HL-60 (cell line): ENCODE results near the gene ZSWIM8.

Experiments used
- DNase-seq, 2 experiments: peaks; one replicate each; pipeline ENCODE4 v3.0.0-alpha.2; 2010 to 2020; ENCODE audit warnings: low read depth in 1 of 2, low spot score in 1 of 2
- H3K27ac ChIP-seq: fragments of 250-450 bp; sonication (Bioruptor Pico); replicated peaks from 2 replicates; pipeline ENCODE4 v1.5.1; 2020; ENCODE audit warnings: mild to moderate bottlenecking, moderate library complexity
- H3K27me3 ChIP-seq: fragments of 250-450 bp; sonication (Bioruptor Pico); 2 replicates; pipeline ENCODE4 v1.5.1; 2021; ENCODE audit warnings: mild to moderate bottlenecking, moderate library complexity; ENCODE audit not compliant: insufficient read depth, poor library complexity, severe bottlenecking
- H3K4me3 ChIP-seq: replicated peaks from 2 replicates; pipeline ENCODE4 v1.5.1; 2011; ENCODE audit warnings: mild to moderate bottlenecking, control low read depth, low read length; ENCODE audit not compliant: insufficient read depth
- CTCF ChIP-seq: IDR thresholded peaks from one replicate; pipeline ENCODE4 v1.5.1; 2011; ENCODE audit warnings: low read length, control low read depth, inconsistent platforms; ENCODE audit not compliant: insufficient read depth
- GABPA ChIP-seq: IDR thresholded peaks from 2 replicates; pipeline ENCODE4 v1.6.1; 2012; ENCODE audit warnings: low read depth
- POLR2AphosphoS5 ChIP-seq: IDR thresholded peaks from 2 replicates; pipeline ENCODE4 v1.6.1; 2012; ENCODE audit warnings: low read depth
- REST ChIP-seq: IDR thresholded peaks from 2 replicates; pipeline ENCODE4 v1.6.1; 2012; ENCODE audit warnings: low read depth; ENCODE audit not compliant: insufficient replicate concordance
- SPI1 ChIP-seq: IDR thresholded peaks from 2 replicates; pipeline ENCODE4 v1.6.1; 2012; ENCODE audit warnings: low read depth, mild to moderate bottlenecking, borderline replicate concordance

ZSWIM8 gene

GRCh38 chr10:73750819-73751218 lies 34.6 kb upstream of the ZSWIM8 start:
- Histone ChIP-seq H3K4me3 (no peak overlapping the region), H3K27ac (no peak overlapping the region), H3K27me3 (no peaks in the 10 kb centered on the region)
- DNase-seq = no peak
- TF ChIP-seq REST (no peak), POLR2AphosphoS5 (no peak), SPI1 (no peak), CTCF (no peak), GABPA (no peak)

- TF ChIP-seq SPI1 (no peak), REST (no peak), POLR2AphosphoS5 (no peak), CTCF (no peak), GABPA (no peak)
- no peaks in the 10 kb centered on the region for H3K27me3 ChIP-seq
- DNase-seq = no peak
- H3K4me3 ChIP-seq = no peak overlapping the region
- H3K27ac ChIP-seq = no peak overlapping the region
Observed at GRCh38 chr10:73756183-73756582, 29.2 kb upstream of the ZSWIM8 start.

GRCh38 chr10:73758704-73759511 lies 26.5 kb upstream of the ZSWIM8 start:
- H3K4me3 ChIP-seq = no peak overlapping the region
- DNase-seq = no peak
- H3K27ac ChIP-seq = no peak overlapping the region
- TF ChIP-seq CTCF (no peak), SPI1 (no peak), REST (no peak), POLR2AphosphoS5 (no peak), GABPA (no peak)
- H3K27me3 ChIP-seq = no peaks in the 10 kb centered on the region
